ENCODE results near the gene SCYGR5. TPM values are rescaled to one million over a fixed set of nuclear protein-coding genes. Genes with fewer than 3 reads are reported as not detected.

Gene SCYGR5
- total RNA-seq, 2 donors from 2014 or later = not detected

- H3K27ac Mint-ChIP-seq = no peak overlapping the region
- Histone ChIP-seq H3K4me1 (ENCODE audit: control insufficient read depth, insufficient read depth, low read length) (no peaks in the 10 kb centered on the region), H3K27me3 (ENCODE audit: control insufficient read depth, insufficient read depth, low read length, poor library complexity, severe bottlenecking) (no peaks in the 10 kb centered on the region), H3K36me3 (ENCODE audit: control insufficient read depth, insufficient read depth, low read length) (no peaks in the 10 kb centered on the region), H3K9ac (ENCODE audit: extremely low read depth, low read length, poor library complexity, severe bottlenecking) (no peak overlapping the region), H3K27ac (ENCODE audit: low read depth, low read length) (no peak overlapping the region), H3K9me3 (ENCODE audit: control insufficient read depth, low read length) (no peaks in the 10 kb centered on the region), H3K4me3 (ENCODE audit: low read length) (no peak overlapping the region)
- no peaks in the 10 kb centered on the region for H3K27me3 Mint-ChIP-seq (ENCODE audit: insufficient read depth)
- no peaks in the 10 kb centered on the region for H3K36me3 Mint-ChIP-seq (ENCODE audit: low read depth)
- H3K4me3 Mint-ChIP-seq = no peak overlapping the region
- no peak for TF ChIP-seq CTCF (conservative IDR thresholded peaks at IDR 0.05)
- no peak for DNase-seq
- 82 to 87% methylated on average over 3 to 7 of the region's 7 CpGs for WGBS, 2 experiments (ENCODE audit: insufficient coverage in 1 of 2, insufficient read length in 1 of 2)
- no peaks in the 10 kb centered on the region for H3K9me3 Mint-ChIP-seq
- no peaks in the 10 kb centered on the region for H3K4me1 Mint-ChIP-seq
These were observed 37.2 kb upstream of the SCYGR5 start for GRCh38 chr2:227629435-227629834.

DNA sequence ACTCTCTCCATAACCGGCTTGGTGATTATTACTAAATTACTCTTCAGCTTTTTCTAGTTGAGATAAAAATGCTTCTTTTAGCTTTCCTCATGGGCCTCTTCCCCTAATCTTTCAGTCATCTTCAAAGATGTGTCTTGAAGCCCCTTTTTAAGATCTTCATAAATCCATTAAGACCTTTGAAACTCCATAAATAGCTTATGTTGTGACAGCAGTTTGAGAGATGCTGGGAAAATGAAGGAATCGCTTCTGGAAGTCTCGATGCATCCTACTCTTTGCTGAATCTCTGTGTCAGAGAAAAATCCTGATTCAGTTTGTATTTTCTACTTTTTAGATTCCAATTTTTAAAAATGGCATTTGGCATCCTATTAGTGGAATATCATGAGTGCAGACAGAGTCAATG lies 36.3 kb upstream of the SCYGR5 start:
- Mint-ChIP-seq H3K4me1 (no peaks in the 10 kb centered on the region), H3K4me3 (no peak overlapping the region), H3K27ac (no peak overlapping the region), H3K9me3 (no peaks in the 10 kb centered on the region), H3K36me3 (ENCODE audit: low read depth) (no peaks in the 10 kb centered on the region), H3K27me3 (ENCODE audit: insufficient read depth) (no peaks in the 10 kb centered on the region)
- Histone ChIP-seq H3K9me3 (ENCODE audit: control insufficient read depth, low read length) (no peaks in the 10 kb centered on the region), H3K27me3 (ENCODE audit: control insufficient read depth, insufficient read depth, low read length, poor library complexity, severe bottlenecking) (no peaks in the 10 kb centered on the region), H3K36me3 (ENCODE audit: control insufficient read depth, insufficient read depth, low read length) (no peaks in the 10 kb centered on the region), H3K9ac (ENCODE audit: extremely low read depth, low read length, poor library complexity, severe bottlenecking) (no peak overlapping the region), H3K27ac (ENCODE audit: low read depth, low read length) (no peak overlapping the region), H3K4me1 (ENCODE audit: control insufficient read depth, insufficient read depth, low read length) (no peaks in the 10 kb centered on the region), H3K4me3 (ENCODE audit: low read length) (no peak overlapping the region)
- no peak for DNase-seq
- 96% methylated on average over 3 of the region's 3 CpGs for WGBS, 2 experiments (ENCODE audit: insufficient coverage in 1 of 2, insufficient read length in 1 of 2)
- no peak for TF ChIP-seq CTCF (conservative IDR thresholded peaks at IDR 0.05)

DNA sequence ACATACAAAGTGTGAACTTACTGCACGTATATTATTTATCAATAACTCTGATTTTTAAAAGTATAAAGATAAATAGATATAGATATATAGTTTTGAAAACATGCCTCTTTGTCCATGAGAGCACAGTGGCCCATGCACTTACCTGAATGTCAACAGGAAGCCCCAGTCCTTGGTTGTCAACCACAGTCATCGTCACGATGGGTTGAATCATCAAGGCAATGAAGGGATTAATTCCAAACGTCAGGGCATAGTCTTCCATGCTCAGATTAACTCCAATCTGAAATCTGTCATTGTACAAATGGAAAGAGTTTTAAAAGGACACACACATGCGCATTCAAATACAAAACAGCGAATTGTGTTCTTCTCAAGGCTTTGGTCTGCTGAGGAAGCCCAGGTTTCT lies 33.8 kb upstream of the SCYGR5 start:
- H3K27me3 Mint-ChIP-seq (ENCODE audit: insufficient read depth) = no peaks in the 10 kb centered on the region
- no peaks in the 10 kb centered on the region for H3K9me3 Mint-ChIP-seq
- Histone ChIP-seq H3K27ac (ENCODE audit: low read depth, low read length) (no peak overlapping the region), H3K4me3 (ENCODE audit: low read length) (no peak overlapping the region), H3K9ac (ENCODE audit: extremely low read depth, low read length, poor library complexity, severe bottlenecking) (no peak overlapping the region), H3K4me1 (ENCODE audit: control insufficient read depth, insufficient read depth, low read length) (no peaks in the 10 kb centered on the region), H3K36me3 (ENCODE audit: control insufficient read depth, insufficient read depth, low read length) (no peaks in the 10 kb centered on the region), H3K9me3 (ENCODE audit: control insufficient read depth, low read length) (no peaks in the 10 kb centered on the region), H3K27me3 (ENCODE audit: control insufficient read depth, insufficient read depth, low read length, poor library complexity, severe bottlenecking) (no peaks in the 10 kb centered on the region)
- H3K27ac Mint-ChIP-seq = no peak overlapping the region
- no peak overlapping the region for H3K4me3 Mint-ChIP-seq
- H3K4me1 Mint-ChIP-seq = no peaks in the 10 kb centered on the region
- TF ChIP-seq CTCF (conservative IDR thresholded peaks at IDR 0.05) = no peak
- no peaks in the 10 kb centered on the region for H3K36me3 Mint-ChIP-seq (ENCODE audit: low read depth)
- WGBS, 2 experiments (ENCODE audit: insufficient coverage in 1 of 2, insufficient read length in 1 of 2) = 89 to 94% methylated on average over 5 of the region's 6 CpGs
- no peak for DNase-seq

Data from endodermal cell (in vitro differentiated cells).